HG03175 (cell line): ENCODE measurements around the gene FAR2.

Source experiments
- ATAC-seq: cut with Tn5 transposase; IDR thresholded peaks from one replicate; pipeline ENCODE4 v1.9.1; 2021; ENCODE audit warnings: mild to moderate bottlenecking, moderate library complexity; ENCODE audit not compliant: unreplicated experiment

Gene FAR2

DNA sequence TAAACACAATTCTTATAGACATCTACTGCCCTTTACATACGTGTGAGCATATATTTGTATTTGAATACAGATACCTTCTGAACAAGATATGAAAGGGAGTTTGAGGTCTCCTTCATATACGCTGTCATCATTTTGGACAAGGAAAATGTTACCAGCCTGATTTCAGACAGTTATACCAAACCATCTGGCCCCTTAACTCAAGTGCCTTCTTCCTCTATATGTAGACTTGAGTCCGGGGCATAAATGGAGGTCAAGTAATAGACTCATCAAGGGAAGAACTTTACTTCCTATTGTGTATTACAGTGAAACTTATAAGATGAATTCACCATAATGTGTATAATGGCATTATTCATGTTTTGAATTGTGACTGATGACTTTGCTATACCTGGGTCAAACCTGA lies 52.2 kb downstream of the FAR2 start:
- no peak for ATAC-seq

DNA sequence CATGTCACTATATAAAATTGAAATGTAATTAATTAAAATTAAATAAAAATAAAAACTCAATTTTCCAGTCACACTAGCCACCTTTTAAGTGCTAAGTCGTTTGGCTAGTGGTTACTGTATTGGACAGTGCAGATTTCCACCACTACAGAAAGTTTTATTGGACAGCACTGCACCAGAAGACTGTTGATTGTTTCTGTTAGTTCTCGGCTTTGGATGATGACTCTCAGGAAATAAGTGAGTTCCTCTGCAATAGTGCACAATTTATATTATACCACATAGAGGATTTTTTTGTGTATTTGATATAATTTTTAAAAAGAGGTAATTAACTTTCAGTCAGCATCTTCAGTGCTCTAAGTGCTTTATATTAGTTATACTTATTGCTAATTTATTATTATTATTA lies 52.7 kb downstream of the FAR2 start:
- ATAC-seq: no peak

DNA sequence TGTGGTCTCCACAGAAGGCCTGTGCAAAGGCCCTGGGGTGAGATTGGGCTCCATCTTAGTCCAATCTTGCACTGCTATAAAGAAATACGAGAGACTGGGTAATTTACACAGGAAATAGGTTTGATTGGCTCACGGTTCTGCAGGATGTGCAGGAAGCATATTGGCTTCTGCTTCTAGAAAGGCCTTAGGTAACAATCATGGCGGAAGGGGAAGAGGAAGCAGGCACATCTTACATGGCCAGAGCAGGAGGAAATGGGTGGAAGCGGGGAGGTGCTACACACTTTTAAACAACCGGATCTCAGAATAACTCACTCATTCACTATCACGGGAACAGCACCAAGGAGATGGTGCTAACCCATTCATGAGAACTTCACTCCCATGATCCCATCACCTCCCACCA lies 55.4 kb downstream of the FAR2 start:
- no peak for ATAC-seq

GRCh38 chr12:29207120-29207519 lies 58.0 kb downstream of the FAR2 start:
- ATAC-seq: no peak

GRCh38 chr12:29208060-29208459 lies 59.0 kb downstream of the FAR2 start:
- ATAC-seq: no peak

DNA sequence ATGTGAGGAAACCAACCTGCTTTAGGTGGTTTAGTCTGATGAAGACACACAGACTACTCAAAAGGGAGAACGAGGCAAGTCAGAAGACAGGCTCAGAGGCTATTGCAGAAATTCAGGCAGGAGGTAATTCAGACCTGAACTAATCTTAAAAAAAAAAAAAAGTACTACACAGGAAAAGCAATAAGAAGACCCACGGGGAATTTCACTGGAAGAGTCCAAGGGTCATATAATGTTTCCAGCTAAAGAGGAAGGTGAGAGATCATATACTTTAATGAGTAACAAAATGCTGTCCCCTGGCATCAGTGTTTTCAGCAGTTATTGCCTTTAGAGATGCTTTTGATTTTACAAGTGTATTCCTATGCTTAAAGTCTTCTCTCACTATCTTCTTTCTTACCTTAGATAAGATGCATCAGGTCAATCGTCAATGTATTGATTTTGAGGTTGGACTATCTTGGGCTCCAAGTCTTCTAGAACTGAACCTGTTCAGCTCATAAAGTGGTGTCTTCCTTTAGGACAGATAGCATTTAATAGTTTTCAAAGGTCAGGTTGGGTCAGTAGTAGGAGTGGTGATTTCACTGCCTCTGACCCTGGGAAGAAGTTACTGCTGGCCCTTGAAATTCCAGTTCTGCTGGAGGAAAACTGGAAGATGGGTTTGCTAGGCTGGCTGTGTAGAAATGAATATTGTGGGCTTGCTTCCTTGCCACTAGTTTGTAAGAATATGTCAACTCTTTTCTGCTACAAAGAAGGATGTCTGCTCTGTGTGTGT lies 60.0 kb downstream of the FAR2 start:
- ATAC-seq: no peak

DNA sequence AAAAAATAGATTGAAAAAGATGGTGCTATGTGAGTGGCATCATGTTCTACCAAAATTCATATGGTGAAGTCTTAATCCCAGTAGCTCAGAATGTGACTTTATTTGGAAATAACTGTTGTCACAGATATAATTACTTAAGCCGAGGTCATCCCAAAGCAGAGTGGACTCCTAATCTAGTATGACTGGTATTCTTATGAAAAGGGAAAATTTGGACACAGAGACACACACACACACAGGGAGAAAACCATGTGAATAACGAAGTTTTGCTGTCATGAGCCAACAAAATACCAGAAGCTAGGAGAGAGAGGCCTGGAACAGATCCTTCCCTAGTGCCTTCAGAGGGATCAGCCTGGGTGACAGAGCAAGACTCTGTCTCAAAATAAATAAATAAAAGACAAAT lies 62.6 kb downstream of the FAR2 start:
- no peak for ATAC-seq

DNA sequence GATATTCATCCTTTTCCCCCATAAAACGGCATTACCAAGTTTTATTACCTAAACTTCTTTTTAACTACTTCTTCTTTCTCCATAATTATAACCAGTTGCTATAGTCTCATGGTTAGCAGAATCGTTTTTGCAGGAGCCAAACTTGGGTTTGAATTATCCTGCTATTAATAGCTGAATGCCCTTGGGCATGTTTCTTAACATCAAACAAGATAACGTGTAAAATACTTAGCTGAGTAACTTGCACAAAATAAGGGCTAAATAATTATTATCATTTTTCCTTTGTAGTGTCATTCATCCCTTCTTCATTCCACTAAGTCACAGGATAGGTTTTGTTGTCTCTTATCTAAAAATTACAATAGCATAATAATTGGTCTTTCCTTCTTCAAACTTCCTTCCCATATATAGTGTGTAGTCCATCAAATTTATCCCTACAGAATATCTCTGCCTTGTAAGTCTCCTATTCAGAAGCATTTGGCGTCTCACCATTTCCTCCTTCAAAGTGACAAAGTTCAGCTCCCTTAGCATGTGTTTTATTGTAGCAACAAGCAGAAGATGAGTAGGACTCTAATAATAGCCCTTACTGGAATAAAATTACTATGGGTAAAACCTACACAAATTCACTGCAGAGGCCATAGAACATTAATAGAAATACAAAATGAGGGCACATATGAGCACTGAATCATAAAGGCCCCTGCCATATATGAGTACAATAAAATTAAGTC lies 63.8 kb downstream of the FAR2 start:
- no peak for ATAC-seq

- no peak for ATAC-seq
Observed at GRCh38 chr12:29216266-29216665, 67.2 kb downstream of the FAR2 start.

DNA sequence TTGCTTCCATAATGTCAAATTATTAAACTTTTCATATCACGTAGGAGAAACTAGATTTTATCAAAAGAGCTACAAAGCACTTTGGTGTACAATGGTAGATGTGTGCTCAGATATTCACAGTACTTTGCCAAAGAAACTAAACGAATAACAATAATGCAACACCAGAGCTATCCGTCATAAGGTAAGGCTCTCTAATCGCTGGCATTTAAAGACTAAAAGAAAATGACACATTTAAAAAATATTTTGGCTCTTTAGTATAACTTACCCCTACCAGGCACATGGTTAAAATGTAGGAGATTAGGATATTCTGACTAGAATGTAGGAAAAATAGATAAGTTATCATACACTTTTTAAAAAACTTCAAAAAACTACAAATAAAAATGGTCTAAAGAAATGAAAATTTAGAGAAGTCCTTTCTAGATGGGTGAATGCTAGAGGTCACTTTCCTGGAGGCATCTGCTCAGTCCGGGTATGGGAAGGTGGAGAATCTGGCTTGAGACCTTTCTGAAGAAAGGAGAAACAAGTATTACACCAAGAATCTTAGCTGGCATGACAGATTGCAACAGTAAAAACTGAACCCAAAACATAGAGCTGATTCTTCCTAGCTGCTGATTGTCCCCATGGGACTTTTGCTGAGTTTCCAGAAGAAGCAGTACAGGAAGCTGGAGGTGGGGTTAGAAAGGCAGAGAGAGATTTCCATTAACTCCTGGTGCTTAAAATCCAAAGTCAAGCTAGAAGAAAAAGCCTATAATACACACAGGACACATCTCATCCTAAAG lies 67.9 kb downstream of the FAR2 start:
- ATAC-seq: no peak

DNA sequence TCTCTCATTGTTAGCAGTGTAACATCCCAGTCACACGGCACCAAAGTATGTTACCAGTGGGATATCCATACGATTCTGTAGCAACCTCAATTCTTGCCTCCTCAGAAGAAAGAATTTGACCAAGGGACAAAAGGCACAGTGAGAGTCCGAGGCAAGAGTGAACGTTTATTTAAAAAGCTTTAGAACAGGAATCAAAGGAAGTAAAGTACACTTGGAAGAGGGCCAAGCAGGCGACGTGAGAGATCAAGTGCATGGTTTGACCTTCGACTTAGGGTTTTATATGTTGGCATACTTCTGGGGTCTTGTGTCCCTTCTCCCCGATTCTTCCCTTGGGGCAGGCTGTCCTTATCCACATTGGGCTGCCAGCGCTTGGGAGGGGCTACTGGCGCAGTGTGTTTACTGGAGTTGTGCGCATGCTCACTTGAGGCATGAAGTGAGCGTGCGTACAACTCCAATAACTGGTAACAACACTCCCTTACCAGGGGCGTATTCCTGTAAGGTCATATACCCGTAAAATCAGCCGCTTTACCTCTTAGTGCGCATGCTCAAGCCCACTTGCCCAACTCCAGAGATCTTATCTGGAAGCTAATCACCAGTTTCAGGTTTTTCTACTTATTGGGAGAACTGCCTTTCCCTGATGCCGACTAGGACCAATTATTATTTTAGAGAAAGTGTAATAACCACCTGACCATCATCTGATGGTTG lies 71.7 kb downstream of the FAR2 start:
- ATAC-seq: no peak

DNA sequence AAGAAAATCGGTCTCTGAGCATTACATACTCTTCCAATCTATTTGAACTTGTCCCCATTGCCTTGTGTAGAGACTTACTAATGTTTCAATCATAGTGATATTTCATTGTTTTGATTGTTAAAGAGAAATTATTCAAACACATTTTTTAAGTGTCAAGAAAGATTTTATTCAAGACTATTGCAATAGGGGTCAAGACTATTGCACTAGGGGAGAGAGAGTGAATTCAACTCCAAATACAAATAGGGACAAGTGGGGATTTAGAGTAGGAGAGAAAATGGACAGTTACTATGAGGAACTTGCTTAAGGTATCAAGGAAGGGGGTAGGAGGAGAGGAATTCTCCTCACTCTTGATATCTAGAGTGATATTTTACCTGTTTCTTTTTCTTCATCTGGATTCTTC lies 73.1 kb downstream of the FAR2 start:
- ATAC-seq: no peak

GRCh38 chr12:29223426-29223825 lies 74.3 kb downstream of the FAR2 start:
- no peak for ATAC-seq

- ATAC-seq: no peak
Observed at GRCh38 chr12:29223956-29224543, 75.0 kb downstream of the FAR2 start.

DNA sequence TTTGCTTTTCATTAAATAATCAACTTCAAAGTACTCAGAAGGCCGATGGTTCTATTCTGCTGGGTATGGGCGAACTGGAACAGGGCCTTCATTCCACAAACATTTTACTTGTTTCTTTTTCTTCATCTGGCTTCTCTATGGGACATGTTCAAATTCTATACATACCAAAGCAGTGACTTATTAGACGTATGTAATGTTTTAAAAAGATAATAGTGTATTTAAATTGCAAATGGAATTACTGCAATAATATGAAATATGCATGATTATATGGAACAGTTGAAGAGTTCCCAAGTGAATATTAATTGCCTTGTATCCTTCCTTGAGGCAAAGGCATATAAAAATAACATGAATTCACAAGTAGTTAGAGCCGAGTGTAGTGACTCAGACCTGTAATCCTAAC lies 75.5 kb downstream of the FAR2 start:
- no peak for ATAC-seq

GRCh38 chr12:29225834-29226233 lies 76.8 kb downstream of the FAR2 start:
- ATAC-seq: no peak

GRCh38 chr12:29226616-29227015 lies 77.5 kb downstream of the FAR2 start:
- ATAC-seq: no peak

GRCh38 chr12:29228474-29229157 lies 79.5 kb downstream of the FAR2 start:
- no peak for ATAC-seq

- no peak for ATAC-seq
Observed at GRCh38 chr12:29229158-29229505, 80.1 kb downstream of the FAR2 start.

DNA sequence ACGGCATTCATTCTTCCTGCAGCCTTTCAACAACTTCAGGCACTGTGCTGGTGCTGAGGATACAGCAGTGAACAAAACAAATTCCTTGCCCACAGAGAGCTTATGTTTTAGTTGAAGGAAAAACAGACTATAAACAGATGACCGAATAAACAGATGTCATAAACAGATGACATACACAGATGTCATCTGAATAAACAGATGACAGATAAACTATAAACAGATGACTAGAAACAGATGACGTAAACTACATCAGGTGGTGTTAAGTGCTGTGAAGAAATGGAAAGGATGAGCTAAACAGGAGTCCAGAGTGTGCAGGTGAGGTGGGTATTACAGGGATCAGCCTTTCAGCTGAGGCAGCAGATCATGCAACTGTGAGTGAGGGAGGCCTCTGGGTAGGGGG lies 80.9 kb downstream of the FAR2 start:
- no peak for ATAC-seq
